ENCODE data around the gene CALHM6.
"Not testable (repeated sequence)": the region's sequence is repeated elsewhere in the genome, so short reads cannot be mapped to it uniquely, and the experiment has no call there.

The CALHM6 gene

GRCh38 chr6:116476002-116476678, 15.0 kb downstream of the CALHM6 start:
- FAIRE-seq (no peak), DNase-seq (ENCODE audit: low spot score) (no peak)

GRCh38 chr6:116482780-116483179, 21.6 kb downstream of the CALHM6 start:
- FAIRE-seq (no peak), DNase-seq (ENCODE audit: low spot score) (no peak)

GRCh38 chr6:116483616-116484015, 22.4 kb downstream of the CALHM6 start:
- FAIRE-seq (no peak), DNase-seq (ENCODE audit: low spot score) (no peak)

GRCh38 chr6:116485559-116486184, 24.5 kb downstream of the CALHM6 start:
- DNase-seq (ENCODE audit: low spot score): no peak
- no peak for FAIRE-seq

GRCh38 chr6:116491610-116492330, 30.6 kb downstream of the CALHM6 start:
- FAIRE-seq (no peak), DNase-seq (ENCODE audit: low spot score) (no peak)

- FAIRE-seq (no peak), DNase-seq (ENCODE audit: low spot score) (no peak)
These were observed 31.3 kb downstream of the CALHM6 start for GRCh38 chr6:116492331-116493067.

GRCh38 chr6:116495161-116495560, 34.0 kb downstream of the CALHM6 start:
- not testable (repeated sequence) for FAIRE-seq

GRCh38 chr6:116497113-116497676, 36.0 kb downstream of the CALHM6 start:
- FAIRE-seq (no peak), DNase-seq (ENCODE audit: low spot score) (no peak)

More at GRCh38 chr6:116495161-116495560, 34.0 kb downstream of the CALHM6 start:
- DNase-seq (ENCODE audit: low spot score): not testable (repeated sequence)

GRCh38 chr6:116500969-116501433, 39.8 kb downstream of the CALHM6 start:
- no peak for FAIRE-seq
- DNase-seq (ENCODE audit: low spot score): peak; percentile 10

GRCh38 chr6:116507324-116507723, 46.1 kb downstream of the CALHM6 start:
- FAIRE-seq: no peak
- no peak for DNase-seq (ENCODE audit: low spot score)

- FAIRE-seq: no peak
- no peak for DNase-seq (ENCODE audit: low spot score)
These were observed 47.4 kb downstream of the CALHM6 start for GRCh38 chr6:116508527-116508926.

GRCh38 chr6:116511424-116512110, 50.4 kb downstream of the CALHM6 start, which contains the start of gene CALHM5:
Gene CALHM5, plus strand, starts transcription at chr6:116511639. Its CDS starts 58 bp downstream, at chr6:116511697.
- no peak for FAIRE-seq

GRCh38 chr6:116512111-116512559, 51.0 kb downstream of the CALHM6 start:
- FAIRE-seq (no peak), DNase-seq (ENCODE audit: low spot score) (no peak)

More at GRCh38 chr6:116511424-116512110, 50.4 kb downstream of the CALHM6 start, which contains the start of gene CALHM5:
- peak; percentile 37 for DNase-seq (ENCODE audit: low spot score)

GRCh38 chr6:116512734-116513133, 51.6 kb downstream of the CALHM6 start:
- DNase-seq (ENCODE audit: low spot score): no peak
- FAIRE-seq: no peak
